Natural killer cell (primary cell): Measurements from ENCODE around the gene KCTD12. TPM values are rescaled to one million over a fixed set of nuclear protein-coding genes. Genes with fewer than 3 reads are reported as not detected.
A peak's percentile ranks its signal among the peaks of the same experiment; 100 is the strongest.

Experiments
- ATAC-seq, 3 donors: fragments of 150-1000 bp in 2 of 3; fragments of 200-7000 bp in 1 of 3; cut with Tn5 transposase; 1 replicate in 1 of 3; 2 replicates in 2 of 3; pipeline ENCODE4 v1.10.0; 2021; ENCODE audit warnings: mild to moderate bottlenecking in 2 of 3, moderate library complexity in 2 of 3
- DNase-seq, 2 donors: peaks; one replicate each; pipeline versions ENCODE4 v3.0.0 to v3.0.0-alpha.2; 2013 to 2021; ENCODE audit warnings: mixed read lengths in 1 of 2
- H3K27ac ChIP-seq: one replicate; pipeline ENCODE4 v1.5.1; 2013; ENCODE audit warnings: mild to moderate bottlenecking, low read length
- H3K27me3 ChIP-seq: one replicate; pipeline ENCODE4 v1.6.1; 2013; ENCODE audit warnings: low read length; ENCODE audit not compliant: control insufficient read depth, insufficient read depth
- H3K36me3 ChIP-seq: one replicate; pipeline ENCODE4 v1.6.1; 2013; ENCODE audit warnings: low read length; ENCODE audit not compliant: control insufficient read depth, insufficient read depth
- H3K4me1 ChIP-seq: one replicate; pipeline ENCODE4 v1.6.1; 2013; ENCODE audit warnings: low read length; ENCODE audit not compliant: control insufficient read depth, insufficient read depth
- H3K4me3 ChIP-seq: one replicate; pipeline ENCODE4 v1.5.1; 2013; ENCODE audit warnings: low read length
- H3K9me3 ChIP-seq: one replicate; pipeline ENCODE4 v1.6.1; 2013; ENCODE audit warnings: low read length; ENCODE audit not compliant: control insufficient read depth, insufficient read depth
- H3K27ac Mint-ChIP-seq, 2 donors: one replicate each; pipeline ENCODE4 v1.8.0; 2022; ENCODE audit warnings: mild to moderate bottlenecking in 2 of 2, mixed read lengths in 2 of 2, moderate library complexity in 1 of 2
- H3K27me3 Mint-ChIP-seq, 2 donors: one replicate each; pipeline ENCODE4 v1.8.0; 2022; ENCODE audit warnings: low read depth in 2 of 2, mixed read lengths in 2 of 2
- H3K36me3 Mint-ChIP-seq: one replicate; pipeline ENCODE4 v1.8.0; 2022; ENCODE audit warnings: mixed read lengths
- H3K4me1 Mint-ChIP-seq, 2 donors: one replicate each; pipeline ENCODE4 v1.8.0; 2022; ENCODE audit warnings: mixed read lengths in 2 of 2
- H3K4me3 Mint-ChIP-seq: one replicate; pipeline ENCODE4 v1.8.0; 2022; ENCODE audit warnings: mild to moderate bottlenecking, moderate library complexity, mixed read lengths
- H3K9me3 Mint-ChIP-seq, 2 donors: one replicate each; pipeline ENCODE4 v1.8.0; 2022; ENCODE audit warnings: mixed read lengths in 2 of 2
- WGBS: methylation state at CpG from one replicate; pipeline ENCODE4 v1.1.7; 2013; ENCODE audit warnings: missing lambda C conversion rate; ENCODE audit not compliant: insufficient coverage; 5-methylcytosine and 5-hydroxymethylcytosine counted together
- intact Hi-C: fragments of 100-400 bp; cut with micrococcal nuclease; formaldehyde crosslinking; loops from one replicate; pipeline ENCODE4 v1.14.2; 2022
- total RNA-seq, 4 donors: library from RNA; stranded (reverse); fragments of 120-200 nt in 1 of 4; gene quantifications; one replicate each; pipeline versions ENCODE4 v1.2.3 to v1.2.4, GENCODE V29; 2013 to 2022
- TF ChIP-seq, protein P1 (sequence below): fragments of 200-600 bp; IDR thresholded peaks from one replicate; pipeline ENCODE4 v1.8.0; 2022; ENCODE audit warnings: antibody characterized with exemption

The KCTD12 gene
- total RNA-seq, 3 donors from 2014 or later (not counting 1 experiment from before 2014, with no cell fraction given) = 2.4 to 6.0 (median 4.8) TPM

DNA sequence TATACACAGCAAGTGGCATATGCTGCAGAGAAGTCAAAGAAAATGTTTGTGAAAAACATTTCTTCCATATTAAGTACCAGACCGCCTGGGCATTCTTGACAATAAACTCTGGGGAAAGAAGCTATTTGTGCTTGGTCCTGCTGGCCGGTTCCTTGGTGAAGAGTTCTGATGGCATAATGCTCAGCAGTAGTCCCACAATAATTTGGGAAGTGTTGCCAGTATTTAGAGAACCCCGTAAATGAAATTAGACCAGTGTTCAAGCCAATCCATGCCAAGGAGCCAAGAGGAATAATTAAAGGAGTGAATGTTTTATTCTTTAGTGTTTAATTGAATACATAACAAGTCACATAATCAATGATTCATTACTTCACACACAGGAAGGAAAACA lies 6.3 kb downstream of the KCTD12 start:
- no peaks in the 10 kb centered on the region for H3K9me3 ChIP-seq
- no peaks in the 10 kb centered on the region for H3K36me3 ChIP-seq
- H3K4me1 ChIP-seq = peaks cover 7% of the 10 kb centered on the region
- Mint-ChIP-seq H3K9me3 (no peaks in the 10 kb centered on the region), H3K27ac (peak overlapping the region; percentile 65 to 78), H3K4me3 (peak overlapping the region; percentile 82), H3K36me3 (no peaks in the 10 kb centered on the region), H3K27me3 (peaks cover 21 to 30% of the 10 kb centered on the region in 2 donors), H3K4me1 (peaks cover 20 to 22% of the 10 kb centered on the region in 2 donors)
- TF ChIP-seq, protein P1, sequence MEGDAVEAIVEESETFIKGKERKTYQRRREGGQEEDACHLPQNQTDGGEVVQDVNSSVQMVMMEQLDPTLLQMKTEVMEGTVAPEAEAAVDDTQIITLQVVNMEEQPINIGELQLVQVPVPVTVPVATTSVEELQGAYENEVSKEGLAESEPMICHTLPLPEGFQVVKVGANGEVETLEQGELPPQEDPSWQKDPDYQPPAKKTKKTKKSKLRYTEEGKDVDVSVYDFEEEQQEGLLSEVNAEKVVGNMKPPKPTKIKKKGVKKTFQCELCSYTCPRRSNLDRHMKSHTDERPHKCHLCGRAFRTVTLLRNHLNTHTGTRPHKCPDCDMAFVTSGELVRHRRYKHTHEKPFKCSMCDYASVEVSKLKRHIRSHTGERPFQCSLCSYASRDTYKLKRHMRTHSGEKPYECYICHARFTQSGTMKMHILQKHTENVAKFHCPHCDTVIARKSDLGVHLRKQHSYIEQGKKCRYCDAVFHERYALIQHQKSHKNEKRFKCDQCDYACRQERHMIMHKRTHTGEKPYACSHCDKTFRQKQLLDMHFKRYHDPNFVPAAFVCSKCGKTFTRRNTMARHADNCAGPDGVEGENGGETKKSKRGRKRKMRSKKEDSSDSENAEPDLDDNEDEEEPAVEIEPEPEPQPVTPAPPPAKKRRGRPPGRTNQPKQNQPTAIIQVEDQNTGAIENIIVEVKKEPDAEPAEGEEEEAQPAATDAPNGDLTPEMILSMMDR = no peak
- peaks cover 18% of the 10 kb centered on the region for H3K27me3 ChIP-seq
- WGBS = 75% methylated on average over 3 of the region's 3 CpGs
- H3K27ac ChIP-seq = peak overlapping the region; percentile 0
- no peak for ATAC-seq
- DNase-seq = no peak
- intact Hi-C loops = no loop called here
- H3K4me3 ChIP-seq = no peak overlapping the region

DNA sequence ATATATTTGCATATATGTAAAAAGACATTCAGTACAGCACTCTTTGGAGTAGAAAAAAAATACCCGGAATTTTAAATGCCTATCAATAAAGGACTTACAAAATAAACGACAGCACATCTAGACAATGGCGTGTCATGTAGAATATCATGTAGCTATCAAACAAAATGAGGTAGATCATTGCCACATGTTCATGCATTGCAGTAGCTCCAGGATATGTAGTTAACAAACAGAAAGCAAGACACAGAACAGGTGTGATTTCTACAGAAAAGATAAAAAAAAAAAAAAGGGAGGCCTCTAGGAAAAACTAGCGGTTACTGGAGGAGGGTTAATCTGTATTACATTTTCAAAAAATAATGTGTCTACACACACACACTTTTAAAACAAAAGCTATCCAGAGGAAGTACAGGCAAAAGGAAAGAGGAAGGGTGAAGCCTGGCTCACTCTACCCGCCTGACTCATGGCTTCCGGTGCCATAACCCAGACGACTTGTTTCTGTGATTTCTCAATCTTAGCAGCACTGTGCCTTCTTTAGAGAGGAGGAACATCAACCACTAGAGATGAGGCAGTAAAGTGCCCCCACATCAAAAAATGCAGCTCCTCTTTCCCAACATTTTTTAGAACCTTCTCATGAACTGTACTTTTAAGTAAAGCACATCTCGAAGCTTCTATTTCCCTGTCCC lies 6.9 kb downstream of the KCTD12 start:
- Mint-ChIP-seq H3K27me3 (peaks cover 19 to 30% of the 10 kb centered on the region in 2 donors), H3K4me3 (peak overlapping the region; percentile 82), H3K27ac (peak overlapping the region; percentile 65 to 78), H3K4me1 (peaks cover 15 to 16% of the 10 kb centered on the region in 2 donors), H3K36me3 (no peaks in the 10 kb centered on the region), H3K9me3 (no peaks in the 10 kb centered on the region)
- Histone ChIP-seq H3K27ac (peak overlapping the region; percentile 0), H3K4me1 (peaks cover 4% of the 10 kb centered on the region), H3K36me3 (no peaks in the 10 kb centered on the region), H3K27me3 (peaks cover 14% of the 10 kb centered on the region), H3K4me3 (no peak overlapping the region), H3K9me3 (no peaks in the 10 kb centered on the region)
- ATAC-seq (peak; percentile 98 to 100 (median 99)), DNase-seq (peak; percentile 57 to 71)
- TF ChIP-seq, protein P1 = no peak
- intact Hi-C loops = no loop called here
- 25% methylated on average over 6 of the region's 8 CpGs for whole genome bisulfite sequencing

DNA sequence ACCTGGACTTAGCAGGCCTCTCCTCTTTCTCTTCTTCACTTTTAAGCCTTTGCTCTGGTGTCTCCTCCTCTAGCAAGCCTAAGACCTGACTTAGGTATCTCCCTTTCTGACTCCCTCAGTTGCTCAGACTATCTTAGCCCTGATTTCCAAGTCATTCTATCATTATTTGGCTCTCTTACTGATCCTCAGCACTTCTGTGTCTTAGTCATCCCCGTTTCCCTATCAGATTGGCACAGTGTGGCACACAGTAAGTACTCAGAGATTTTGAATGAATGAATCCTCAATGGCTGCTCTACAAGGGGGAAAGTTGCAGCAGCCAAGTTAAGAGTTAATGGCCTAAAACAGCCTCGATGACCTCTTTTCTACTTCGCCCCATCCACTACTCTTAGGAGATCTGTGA lies 8.2 kb downstream of the KCTD12 start:
- intact Hi-C loops = no loop called here
- Mint-ChIP-seq H3K36me3 (no peaks in the 10 kb centered on the region), H3K4me1 (peaks cover 15 to 16% of the 10 kb centered on the region in 2 donors), H3K4me3 (no peak overlapping the region), H3K27me3 (peaks cover 17 to 29% of the 10 kb centered on the region in 2 donors), H3K9me3 (no peaks in the 10 kb centered on the region), H3K27ac (no peak overlapping the region)
- 100% methylated on average over 3 of the region's 3 CpGs for WGBS
- peaks cover 7% of the 10 kb centered on the region for H3K27me3 ChIP-seq
- no peak overlapping the region for H3K4me3 ChIP-seq
- H3K4me1 ChIP-seq = peaks cover 4% of the 10 kb centered on the region
- H3K27ac ChIP-seq = no peak overlapping the region
- TF ChIP-seq, protein P1 = no peak
- no peak for DNase-seq
- ATAC-seq = no peak
- no peaks in the 10 kb centered on the region for H3K9me3 ChIP-seq
- no peaks in the 10 kb centered on the region for H3K36me3 ChIP-seq
